HG02571 (cell line): ENCODE measurements around the gene AGPAT3.

ENCODE experiments used
- ATAC-seq: cut with Tn5 transposase; IDR thresholded peaks from one replicate; pipeline ENCODE4 v1.9.1; 2021; ENCODE audit warnings: mild to moderate bottlenecking, moderate library complexity; ENCODE audit not compliant: unreplicated experiment

The AGPAT3 gene

GRCh38 chr21:43905726-43906455 lies 40.9 kb downstream of the AGPAT3 start:
- no peak for ATAC-seq

- no peak for ATAC-seq
Observed at GRCh38 chr21:43906585-43907370, 41.8 kb downstream of the AGPAT3 start.

GRCh38 chr21:43907751-43908150 lies 42.7 kb downstream of the AGPAT3 start:
- ATAC-seq = no peak

- ATAC-seq = no peak
Observed at GRCh38 chr21:43908167-43908566, 43.1 kb downstream of the AGPAT3 start.

GRCh38 chr21:43909741-43910400 lies 44.8 kb downstream of the AGPAT3 start:
- ATAC-seq = no peak

GRCh38 chr21:43910460-43910859 lies 45.4 kb downstream of the AGPAT3 start:
- ATAC-seq = no peak

- ATAC-seq = no peak
Observed at GRCh38 chr21:43911015-43911934, 46.3 kb downstream of the AGPAT3 start.

- no peak for ATAC-seq
Observed at GRCh38 chr21:43911935-43912487, 47.0 kb downstream of the AGPAT3 start.

GRCh38 chr21:43912500-43912899 lies 47.5 kb downstream of the AGPAT3 start:
- ATAC-seq = no peak

- no peak for ATAC-seq
Observed at GRCh38 chr21:43912910-43913309, 47.9 kb downstream of the AGPAT3 start.

- no peak for ATAC-seq
Observed at GRCh38 chr21:43913928-43914327, 48.9 kb downstream of the AGPAT3 start.

GRCh38 chr21:43916076-43916475 lies 51.1 kb downstream of the AGPAT3 start:
- ATAC-seq = no peak

GRCh38 chr21:43916691-43917514 lies 51.9 kb downstream of the AGPAT3 start:
- no peak for ATAC-seq

- no peak for ATAC-seq
Observed at GRCh38 chr21:43917515-43918384, 52.7 kb downstream of the AGPAT3 start.

GRCh38 chr21:43918385-43918947 lies 53.4 kb downstream of the AGPAT3 start:
- no peak for ATAC-seq

GRCh38 chr21:43919283-43919682 lies 54.3 kb downstream of the AGPAT3 start:
- no peak for ATAC-seq

- no peak for ATAC-seq
Observed at GRCh38 chr21:43919871-43920801, 55.1 kb downstream of the AGPAT3 start.
